Neural cell (in vitro differentiated cells): ENCODE data around the gene COPG1. TPM values are rescaled to one million over a fixed set of nuclear protein-coding genes. Genes with fewer than 3 reads are reported as not detected.

Experiments used
- H2AFZ ChIP-seq: fragments of 200-600, 300-800 bp; sonication (generic), shearing (Covaris generic); 2 replicates; pipeline ENCODE4 v1.6.0; 2014; ENCODE audit warnings: low read depth, mild to moderate bottlenecking, antibody characterized with exemption, low read length, moderate library complexity
- H3F3A ChIP-seq: fragments of 200-600 bp; shearing (Covaris generic); 2 replicates; pipeline ENCODE4 v1.6.1; 2016; ENCODE audit warnings: mild to moderate bottlenecking, moderate library complexity, mixed read lengths, antibody characterized with exemption, low read length; ENCODE audit not compliant: insufficient read depth, poor library complexity, severe bottlenecking
- H3K27ac ChIP-seq: fragments of 200-600, 300-800 bp; sonication (generic), shearing (Covaris generic); 2 replicates; pipeline ENCODE4 v1.5.1; 2014; ENCODE audit warnings: mild to moderate bottlenecking, low read length, moderate library complexity
- H3K27me3 ChIP-seq: fragments of 300-800, 200-600 bp; sonication (generic), shearing (Covaris generic); 2 replicates; pipeline ENCODE4 v1.6.0; 2014; ENCODE audit warnings: mild to moderate bottlenecking, low read depth, low read length, moderate library complexity; ENCODE audit not compliant: insufficient read depth
- H3K36me3 ChIP-seq: fragments of 300-800, 200-600 bp; sonication (generic), shearing (Covaris generic); 2 replicates; pipeline ENCODE4 v1.5.1; 2014; ENCODE audit warnings: mild to moderate bottlenecking, antibody characterized with exemption, low read length, moderate library complexity; ENCODE audit not compliant: insufficient read depth
- H3K4me2 ChIP-seq: fragments of 300-800, 200-600 bp; sonication (generic), shearing (Covaris generic); 2 replicates; pipeline ENCODE4 v1.6.0; 2014; ENCODE audit warnings: mild to moderate bottlenecking, low read length
- H3K4me3 ChIP-seq: fragments of 300-800, 200-600 bp; sonication (generic), shearing (Covaris generic); 2 replicates; pipeline ENCODE4 v1.5.1; 2014; ENCODE audit warnings: mild to moderate bottlenecking, low read length, moderate library complexity
- H3K79me2 ChIP-seq: fragments of 200-600 bp; shearing (Covaris generic); replicated peaks from 2 replicates; pipeline ENCODE4 v1.6.0; 2014; ENCODE audit warnings: mild to moderate bottlenecking, low read length, moderate library complexity; ENCODE audit not compliant: insufficient read depth
- H3K9ac ChIP-seq: fragments of 300-800, 200-600 bp; sonication (generic), shearing (Covaris generic); 2 replicates; pipeline ENCODE4 v1.6.1; 2016; ENCODE audit warnings: mild to moderate bottlenecking, low read length, mixed read lengths
- H3K9me2 ChIP-seq: fragments of 200-600 bp; shearing (Covaris generic); 2 replicates; pipeline ENCODE4 v1.6.1; 2016; ENCODE audit warnings: mild to moderate bottlenecking, low read length, mixed read lengths; ENCODE audit not compliant: insufficient read depth
- H3K9me3 ChIP-seq: fragments of 200-600, 300-800 bp; sonication (generic), shearing (Covaris generic); 2 replicates; pipeline ENCODE4 v1.6.1; 2016; ENCODE audit warnings: mild to moderate bottlenecking, mixed run types, low read length, moderate library complexity, mixed read lengths
- H4K20me1 ChIP-seq: fragments of 200-600 bp; shearing (Covaris generic); 2 replicates; pipeline ENCODE4 v1.6.1; 2016; ENCODE audit warnings: mild to moderate bottlenecking, mixed run types; ENCODE audit not compliant: insufficient read depth
- EP300 ChIP-seq: fragments of 450-650 bp; conservative IDR thresholded peaks from 2 replicates; pipeline ENCODE4 v1.6.1; 2014; ENCODE audit warnings: antibody characterized with exemption, mild to moderate bottlenecking, moderate library complexity; ENCODE audit not compliant: poor library complexity, severe bottlenecking
- EZH2 ChIP-seq: fragments of 200-600, 300-800 bp; shearing (Covaris generic), sonication (generic); IDR thresholded peaks from 2 replicates; pipeline ENCODE4 v1.6.1; 2014; ENCODE audit warnings: antibody characterized with exemption, low read length, borderline replicate concordance, mild to moderate bottlenecking; ENCODE audit not compliant: insufficient read depth, poor library complexity, severe bottlenecking
- MXI1 ChIP-seq: fragments of 450-650 bp; conservative IDR thresholded peaks from 2 replicates; pipeline ENCODE4 v1.6.1; 2014; ENCODE audit warnings: antibody characterized with exemption, mild to moderate bottlenecking; ENCODE audit not compliant: poor library complexity, severe bottlenecking
- POLR2AphosphoS5 ChIP-seq: IDR thresholded peaks from 2 replicates; pipeline ENCODE4 v1.6.1; 2012
- RAD21 ChIP-seq: fragments of 450-650 bp; conservative IDR thresholded peaks from 2 replicates; pipeline ENCODE4 v1.6.1; 2014; ENCODE audit warnings: antibody characterized with exemption, mild to moderate bottlenecking, moderate library complexity
- SMC3 ChIP-seq: fragments of 450-650 bp; conservative IDR thresholded peaks from 2 replicates; pipeline ENCODE4 v1.6.1; 2014; ENCODE audit warnings: antibody characterized with exemption, mild to moderate bottlenecking, moderate library complexity; ENCODE audit not compliant: poor library complexity
- TAF1 ChIP-seq: IDR thresholded peaks from 2 replicates; pipeline ENCODE4 v1.6.1; 2012; ENCODE audit warnings: low read depth
- polyA plus RNA-seq: library from polyadenylated mRNA; depleted of rRNA; stranded (reverse); fragments of >200 nt; gene quantifications from 2 replicates; pipeline ENCODE4 v1.2.3, GENCODE V29; 2014
- TF ChIP-seq, protein P1 (sequence below): IDR thresholded peaks from 2 replicates; pipeline ENCODE4 v1.6.1; 2012; ENCODE audit warnings: borderline replicate concordance
- TF ChIP-seq, protein P2 (sequence below): fragments of 450-650 bp; IDR thresholded peaks from 2 replicates; pipeline ENCODE4 v1.5.1; 2014; ENCODE audit warnings: antibody characterized with exemption, mild to moderate bottlenecking, moderate library complexity; ENCODE audit not compliant: poor library complexity, severe bottlenecking

COPG1 gene
- polyA plus RNA-seq, 1 donor from 2014 or later = 75.0 TPM

DNA sequence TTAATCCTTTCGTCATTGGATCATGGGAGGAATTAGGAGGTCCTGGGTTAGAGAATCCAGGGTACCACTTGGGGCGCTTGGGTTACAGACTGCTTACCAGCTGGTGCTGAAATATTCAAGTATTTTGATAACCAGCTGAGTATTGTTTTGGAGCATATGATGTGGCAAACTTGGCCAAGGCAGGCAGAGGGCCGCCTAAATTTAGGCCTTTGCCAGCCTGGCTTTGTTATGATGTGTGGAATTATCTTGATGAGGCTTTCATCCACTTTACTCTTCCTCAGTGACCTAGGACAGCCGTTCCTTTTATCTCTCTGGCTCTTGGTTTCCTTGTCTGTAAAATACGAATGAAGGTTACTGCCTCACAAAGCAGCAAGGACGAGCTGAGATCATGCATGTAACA, 6.9 kb downstream of the COPG1 start:
- no peak for TF ChIP-seq TAF1
- no peak for TF ChIP-seq MXI1
- TF ChIP-seq POLR2AphosphoS5 = no peak
- TF ChIP-seq, protein P1, sequence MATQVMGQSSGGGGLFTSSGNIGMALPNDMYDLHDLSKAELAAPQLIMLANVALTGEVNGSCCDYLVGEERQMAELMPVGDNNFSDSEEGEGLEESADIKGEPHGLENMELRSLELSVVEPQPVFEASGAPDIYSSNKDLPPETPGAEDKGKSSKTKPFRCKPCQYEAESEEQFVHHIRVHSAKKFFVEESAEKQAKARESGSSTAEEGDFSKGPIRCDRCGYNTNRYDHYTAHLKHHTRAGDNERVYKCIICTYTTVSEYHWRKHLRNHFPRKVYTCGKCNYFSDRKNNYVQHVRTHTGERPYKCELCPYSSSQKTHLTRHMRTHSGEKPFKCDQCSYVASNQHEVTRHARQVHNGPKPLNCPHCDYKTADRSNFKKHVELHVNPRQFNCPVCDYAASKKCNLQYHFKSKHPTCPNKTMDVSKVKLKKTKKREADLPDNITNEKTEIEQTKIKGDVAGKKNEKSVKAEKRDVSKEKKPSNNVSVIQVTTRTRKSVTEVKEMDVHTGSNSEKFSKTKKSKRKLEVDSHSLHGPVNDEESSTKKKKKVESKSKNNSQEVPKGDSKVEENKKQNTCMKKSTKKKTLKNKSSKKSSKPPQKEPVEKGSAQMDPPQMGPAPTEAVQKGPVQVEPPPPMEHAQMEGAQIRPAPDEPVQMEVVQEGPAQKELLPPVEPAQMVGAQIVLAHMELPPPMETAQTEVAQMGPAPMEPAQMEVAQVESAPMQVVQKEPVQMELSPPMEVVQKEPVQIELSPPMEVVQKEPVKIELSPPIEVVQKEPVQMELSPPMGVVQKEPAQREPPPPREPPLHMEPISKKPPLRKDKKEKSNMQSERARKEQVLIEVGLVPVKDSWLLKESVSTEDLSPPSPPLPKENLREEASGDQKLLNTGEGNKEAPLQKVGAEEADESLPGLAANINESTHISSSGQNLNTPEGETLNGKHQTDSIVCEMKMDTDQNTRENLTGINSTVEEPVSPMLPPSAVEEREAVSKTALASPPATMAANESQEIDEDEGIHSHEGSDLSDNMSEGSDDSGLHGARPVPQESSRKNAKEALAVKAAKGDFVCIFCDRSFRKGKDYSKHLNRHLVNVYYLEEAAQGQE = no peak
- H3K4me2 ChIP-seq = no peak overlapping the region
- H2AFZ ChIP-seq = no peak overlapping the region
- no peaks in the 10 kb centered on the region for H3K9me3 ChIP-seq
- H3K9ac ChIP-seq = no peak overlapping the region
- no peaks in the 10 kb centered on the region for H3K27me3 ChIP-seq
- no peaks in the 10 kb centered on the region for H3K36me3 ChIP-seq
- no peaks in the 10 kb centered on the region for H4K20me1 ChIP-seq
- no peak overlapping the region for H3K27ac ChIP-seq
- H3K79me2 ChIP-seq = no peaks in the 10 kb centered on the region
- H3F3A ChIP-seq = no peaks in the 10 kb centered on the region
- H3K4me3 ChIP-seq = no peak overlapping the region
- no peaks in the 10 kb centered on the region for H3K9me2 ChIP-seq

GRCh38 chr3:129257609-129258008, 8.2 kb downstream of the COPG1 start:
- no peak overlapping the region for H2AFZ ChIP-seq
- TF ChIP-seq POLR2AphosphoS5 (no peak), MXI1 (no peak), SMC3 (no peak), TAF1 (no peak), EP300 (no peak), EZH2 (no peak), RAD21 (no peak)
- TF ChIP-seq, protein P2, sequence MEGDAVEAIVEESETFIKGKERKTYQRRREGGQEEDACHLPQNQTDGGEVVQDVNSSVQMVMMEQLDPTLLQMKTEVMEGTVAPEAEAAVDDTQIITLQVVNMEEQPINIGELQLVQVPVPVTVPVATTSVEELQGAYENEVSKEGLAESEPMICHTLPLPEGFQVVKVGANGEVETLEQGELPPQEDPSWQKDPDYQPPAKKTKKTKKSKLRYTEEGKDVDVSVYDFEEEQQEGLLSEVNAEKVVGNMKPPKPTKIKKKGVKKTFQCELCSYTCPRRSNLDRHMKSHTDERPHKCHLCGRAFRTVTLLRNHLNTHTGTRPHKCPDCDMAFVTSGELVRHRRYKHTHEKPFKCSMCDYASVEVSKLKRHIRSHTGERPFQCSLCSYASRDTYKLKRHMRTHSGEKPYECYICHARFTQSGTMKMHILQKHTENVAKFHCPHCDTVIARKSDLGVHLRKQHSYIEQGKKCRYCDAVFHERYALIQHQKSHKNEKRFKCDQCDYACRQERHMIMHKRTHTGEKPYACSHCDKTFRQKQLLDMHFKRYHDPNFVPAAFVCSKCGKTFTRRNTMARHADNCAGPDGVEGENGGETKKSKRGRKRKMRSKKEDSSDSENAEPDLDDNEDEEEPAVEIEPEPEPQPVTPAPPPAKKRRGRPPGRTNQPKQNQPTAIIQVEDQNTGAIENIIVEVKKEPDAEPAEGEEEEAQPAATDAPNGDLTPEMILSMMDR = no peak
- TF ChIP-seq, protein P1 = no peak
- no peak overlapping the region for H3K4me3 ChIP-seq
- no peaks in the 10 kb centered on the region for H3K36me3 ChIP-seq
- no peaks in the 10 kb centered on the region for H3K9me3 ChIP-seq
- H3K9ac ChIP-seq = no peak overlapping the region
- H3K9me2 ChIP-seq = no peaks in the 10 kb centered on the region
- H3K27me3 ChIP-seq = no peaks in the 10 kb centered on the region
- no peaks in the 10 kb centered on the region for H4K20me1 ChIP-seq
- H3K79me2 ChIP-seq = no peaks in the 10 kb centered on the region
- no peaks in the 10 kb centered on the region for H3F3A ChIP-seq
- no peak overlapping the region for H3K27ac ChIP-seq
- no peak overlapping the region for H3K4me2 ChIP-seq
